Measurements from ENCODE around the gene COX7A2.

The COX7A2 gene

DNA sequence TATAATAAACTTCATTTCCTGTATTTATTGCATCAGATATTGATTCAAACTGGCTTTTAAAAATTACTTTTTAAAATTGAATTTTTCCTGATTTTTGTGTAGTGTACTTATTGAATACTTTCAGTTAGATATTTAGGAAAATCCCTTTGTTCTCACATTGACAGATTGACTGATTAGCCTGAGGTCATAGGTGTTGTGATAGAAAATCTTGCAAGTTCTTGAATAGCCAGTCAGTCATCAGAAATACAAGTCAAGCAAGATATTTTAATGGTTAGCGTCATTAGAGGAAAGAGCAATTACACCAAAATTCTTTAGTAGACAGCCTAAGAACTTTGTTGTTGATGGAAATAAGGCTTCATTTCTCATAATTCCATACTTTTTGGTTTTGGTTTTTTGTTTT lies 44.4 kb upstream of the COX7A2 start:
- H3K27ac ChIP-seq = no peak overlapping the region
- intact Hi-C loops (cut with DNase I; ENCODE audit: low total_unique reads) = no loop called here

DNA sequence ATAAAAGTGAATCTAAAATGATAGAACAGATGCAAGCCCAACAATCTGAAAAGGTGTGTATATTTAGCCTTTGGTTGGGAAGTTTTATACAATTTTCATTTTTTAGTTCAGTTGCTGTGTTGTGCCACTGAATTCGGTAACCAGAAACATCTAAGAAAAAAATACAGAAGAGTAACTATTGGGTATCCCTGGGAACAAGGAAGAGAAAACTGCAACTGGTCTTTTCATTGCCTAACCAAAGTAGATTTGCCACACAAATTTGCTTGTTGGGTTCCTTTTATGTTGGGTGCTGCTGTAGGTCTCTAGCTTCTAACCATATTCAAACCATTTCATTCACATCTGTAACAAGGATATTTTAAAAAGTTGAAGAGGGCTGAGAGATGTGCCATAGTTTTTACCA lies 43.8 kb upstream of the COX7A2 start:
- Histone ChIP-seq H3K27ac (no peak overlapping the region), H3K36me3 (no peaks in the 10 kb centered on the region), H3K9me3 (no peaks in the 10 kb centered on the region), H3K27me3 (no peaks in the 10 kb centered on the region), H3K4me3 (no peak overlapping the region), H3K4me1 (peaks cover 0 to 57% (median 20%) of the 10 kb centered on the region in 4 donors)
- TF ChIP-seq, protein P1, sequence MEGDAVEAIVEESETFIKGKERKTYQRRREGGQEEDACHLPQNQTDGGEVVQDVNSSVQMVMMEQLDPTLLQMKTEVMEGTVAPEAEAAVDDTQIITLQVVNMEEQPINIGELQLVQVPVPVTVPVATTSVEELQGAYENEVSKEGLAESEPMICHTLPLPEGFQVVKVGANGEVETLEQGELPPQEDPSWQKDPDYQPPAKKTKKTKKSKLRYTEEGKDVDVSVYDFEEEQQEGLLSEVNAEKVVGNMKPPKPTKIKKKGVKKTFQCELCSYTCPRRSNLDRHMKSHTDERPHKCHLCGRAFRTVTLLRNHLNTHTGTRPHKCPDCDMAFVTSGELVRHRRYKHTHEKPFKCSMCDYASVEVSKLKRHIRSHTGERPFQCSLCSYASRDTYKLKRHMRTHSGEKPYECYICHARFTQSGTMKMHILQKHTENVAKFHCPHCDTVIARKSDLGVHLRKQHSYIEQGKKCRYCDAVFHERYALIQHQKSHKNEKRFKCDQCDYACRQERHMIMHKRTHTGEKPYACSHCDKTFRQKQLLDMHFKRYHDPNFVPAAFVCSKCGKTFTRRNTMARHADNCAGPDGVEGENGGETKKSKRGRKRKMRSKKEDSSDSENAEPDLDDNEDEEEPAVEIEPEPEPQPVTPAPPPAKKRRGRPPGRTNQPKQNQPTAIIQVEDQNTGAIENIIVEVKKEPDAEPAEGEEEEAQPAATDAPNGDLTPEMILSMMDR (IDR thresholded peaks at IDR 0.05) = no peak
- no peak for DNase-seq
- intact Hi-C loops (cut with DNase I; ENCODE audit: low total_unique reads) = no loop called here

More for the DNA sequence above, 44.4 kb upstream of the COX7A2 start:
- DNase-seq = no peak
- Histone ChIP-seq H3K9me3 (no peaks in the 10 kb centered on the region), H3K27me3 (no peaks in the 10 kb centered on the region), H3K4me3 (no peak overlapping the region), H3K36me3 (no peaks in the 10 kb centered on the region), H3K4me1 (peaks cover 0 to 57% (median 18%) of the 10 kb centered on the region in 4 donors)
- TF ChIP-seq, protein P1 (IDR thresholded peaks at IDR 0.05) = no peak

DNA sequence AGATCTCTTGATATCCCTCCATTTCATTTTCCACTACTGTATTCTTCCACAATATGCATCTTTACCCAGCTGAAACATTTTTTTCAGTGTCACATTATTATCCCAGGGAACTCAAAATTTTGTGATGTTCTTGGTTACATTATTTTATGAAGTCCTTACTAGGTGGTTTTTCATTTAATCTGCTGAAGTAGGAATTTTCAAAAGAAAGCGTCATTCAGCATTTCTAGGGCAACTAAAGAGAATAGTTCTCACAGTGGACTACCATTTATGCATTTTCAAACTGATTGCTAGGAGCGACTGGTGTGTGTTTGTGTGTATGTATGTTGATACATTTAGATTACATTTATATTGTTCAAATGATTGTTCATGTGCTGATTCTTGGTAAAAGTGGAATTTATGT lies 43.4 kb upstream of the COX7A2 start:
- TF ChIP-seq, protein P1 (IDR thresholded peaks at IDR 0.05) = no peak
- intact Hi-C loops (cut with DNase I; ENCODE audit: low total_unique reads) = no loop called here
- DNase-seq = no peak
- H3K27me3 ChIP-seq = no peaks in the 10 kb centered on the region
- no peak overlapping the region for H3K4me3 ChIP-seq
- no peaks in the 10 kb centered on the region for H3K36me3 ChIP-seq
- H3K9me3 ChIP-seq = no peaks in the 10 kb centered on the region
- peaks cover 0 to 57% (median 23%) of the 10 kb centered on the region in 4 donors for H3K4me1 ChIP-seq
- no peak overlapping the region for H3K27ac ChIP-seq

DNA sequence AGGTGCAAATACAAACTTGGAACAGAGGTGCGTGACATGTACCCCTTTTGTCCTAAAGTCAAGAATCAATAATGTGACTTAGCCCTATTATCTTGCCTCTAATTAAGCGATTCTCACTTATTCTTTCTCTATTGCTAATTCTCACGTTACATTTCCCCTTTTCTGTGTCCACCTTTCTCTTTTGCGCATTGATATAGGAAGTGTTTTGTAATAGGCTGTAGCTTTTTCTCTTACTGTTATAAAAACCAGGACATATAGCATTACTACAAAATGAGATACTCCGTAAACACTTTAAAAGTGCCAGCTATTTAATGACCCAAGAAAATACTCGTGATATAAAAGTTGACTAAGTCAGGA lies 41.7 kb upstream of the COX7A2 start:
- intact Hi-C loops (cut with DNase I; ENCODE audit: low total_unique reads) = no loop called here
- Histone ChIP-seq H3K9me3 (no peaks in the 10 kb centered on the region), H3K27me3 (no peaks in the 10 kb centered on the region), H3K4me3 (peak overlapping the region; percentile 79 to 89), H3K36me3 (no peaks in the 10 kb centered on the region), H3K4me1 (peaks cover 0 to 57% (median 23%) of the 10 kb centered on the region in 4 donors), H3K27ac (peak overlapping the region; percentile 90 to 92)
- no peak for DNase-seq
- TF ChIP-seq, protein P1 (IDR thresholded peaks at IDR 0.05) = no peak

DNA sequence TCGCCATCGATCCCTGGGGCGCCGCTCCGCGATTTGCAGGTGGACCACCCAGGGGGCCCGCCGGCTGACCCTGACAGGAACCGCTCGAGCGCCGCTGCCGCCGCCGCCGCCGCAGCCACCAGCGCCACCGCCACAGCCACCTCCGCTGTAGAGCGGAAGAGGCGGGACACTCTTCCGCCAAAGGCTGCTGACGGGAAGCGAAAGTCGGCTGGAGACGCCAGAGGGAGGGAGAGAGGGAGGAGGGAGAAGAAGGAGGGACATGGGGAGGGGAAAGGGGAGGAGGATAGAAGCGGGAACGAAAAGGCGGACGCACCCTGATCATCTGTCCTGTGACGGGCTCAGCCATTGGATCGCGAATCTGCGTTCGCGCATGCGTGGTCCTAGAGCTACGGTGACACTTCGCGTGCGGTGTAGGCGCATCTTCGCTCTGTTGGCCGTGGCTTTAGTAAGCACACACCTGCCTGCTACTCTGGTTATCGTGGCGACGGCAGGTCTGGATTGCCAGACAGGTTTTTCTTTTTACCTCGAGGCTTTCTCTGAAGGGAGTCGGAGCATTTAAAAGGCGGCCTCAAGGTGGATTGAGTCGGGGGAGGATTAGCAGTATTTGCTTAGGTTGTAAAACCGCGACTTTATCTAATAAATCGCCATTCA lies 41.2 kb upstream of the COX7A2 start, which contains the start of gene TMEM30A:
Gene TMEM30A (minus strand): TSS at position 161 of the 651 bp plus-strand sequence. CDS start 154 bp downstream, at position 7.
- Histone ChIP-seq H3K9me3 (no peaks in the 10 kb centered on the region), H3K27ac (peak within 1 kb of the TSS; percentile 90 to 92)
- intact Hi-C loops (cut with DNase I; ENCODE audit: low total_unique reads) = no loop called here

More for the DNA sequence above, 41.2 kb upstream of the COX7A2 start, which contains the start of gene TMEM30A:
- H3K36me3 ChIP-seq = no peaks in the 10 kb centered on the region
- DNase-seq = peak; percentile 96 to 98
- H3K4me1 ChIP-seq = peaks cover 0 to 58% (median 25%) of the 10 kb centered on the region in 4 donors
- no peaks in the 10 kb centered on the region for H3K27me3 ChIP-seq
- TF ChIP-seq, protein P1 (IDR thresholded peaks at IDR 0.05) = no peak
- peak within 1 kb of the TSS; percentile 79 to 89 for H3K4me3 ChIP-seq
